GM12864 (cell line): ENCODE measurements around the gene PSMA6.
"Not testable (repeated sequence)": the region's sequence is repeated elsewhere in the genome, so short reads cannot be mapped to it uniquely, and the experiment has no call there.

Experiments used
- DNase-seq: peaks from one replicate; pipeline ENCODE4 v3.0.0-alpha.2; 2011; ENCODE audit warnings: low read depth
- H3K4me3 ChIP-seq: 2 replicates; pipeline ENCODE4 v1.5.1; 2011; ENCODE audit warnings: mild to moderate bottlenecking, low read depth, low read length, control low read depth
- CTCF ChIP-seq: IDR thresholded peaks from 2 replicates; pipeline ENCODE4 v1.5.1; 2011; ENCODE audit warnings: low read depth, mild to moderate bottlenecking, moderate library complexity, low read length, control low read depth, inconsistent platforms; ENCODE audit errors: missing control alignments

Gene PSMA6

GRCh38 chr14:35300228-35300627 is 8.0 kb downstream of the PSMA6 start:
- no peak for TF ChIP-seq CTCF
- no peak for DNase-seq
- H3K4me3 ChIP-seq: no peak overlapping the region; the same call in 1 of the 2 replicates

DNA sequence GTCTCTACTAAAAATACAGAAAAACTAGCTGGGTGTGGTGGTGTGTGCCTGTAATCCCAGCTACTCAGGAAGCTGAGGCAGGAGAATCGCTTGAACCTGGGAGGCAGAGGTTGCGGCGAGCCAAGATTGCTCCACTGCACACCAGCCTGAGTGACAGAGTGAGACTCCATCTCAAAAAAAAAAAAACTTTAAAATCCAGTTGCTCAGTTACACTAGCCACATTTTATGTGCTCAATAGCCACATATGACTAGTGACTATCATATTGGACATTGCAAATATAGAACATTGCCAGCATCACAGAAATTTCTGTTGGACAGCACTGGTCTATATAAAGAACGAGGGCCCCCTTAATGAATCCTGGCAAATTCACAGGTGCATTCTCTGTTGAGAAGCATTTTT is 9.2 kb downstream of the PSMA6 start:
- H3K4me3 ChIP-seq, DNase-seq: not testable (repeated sequence)

DNA sequence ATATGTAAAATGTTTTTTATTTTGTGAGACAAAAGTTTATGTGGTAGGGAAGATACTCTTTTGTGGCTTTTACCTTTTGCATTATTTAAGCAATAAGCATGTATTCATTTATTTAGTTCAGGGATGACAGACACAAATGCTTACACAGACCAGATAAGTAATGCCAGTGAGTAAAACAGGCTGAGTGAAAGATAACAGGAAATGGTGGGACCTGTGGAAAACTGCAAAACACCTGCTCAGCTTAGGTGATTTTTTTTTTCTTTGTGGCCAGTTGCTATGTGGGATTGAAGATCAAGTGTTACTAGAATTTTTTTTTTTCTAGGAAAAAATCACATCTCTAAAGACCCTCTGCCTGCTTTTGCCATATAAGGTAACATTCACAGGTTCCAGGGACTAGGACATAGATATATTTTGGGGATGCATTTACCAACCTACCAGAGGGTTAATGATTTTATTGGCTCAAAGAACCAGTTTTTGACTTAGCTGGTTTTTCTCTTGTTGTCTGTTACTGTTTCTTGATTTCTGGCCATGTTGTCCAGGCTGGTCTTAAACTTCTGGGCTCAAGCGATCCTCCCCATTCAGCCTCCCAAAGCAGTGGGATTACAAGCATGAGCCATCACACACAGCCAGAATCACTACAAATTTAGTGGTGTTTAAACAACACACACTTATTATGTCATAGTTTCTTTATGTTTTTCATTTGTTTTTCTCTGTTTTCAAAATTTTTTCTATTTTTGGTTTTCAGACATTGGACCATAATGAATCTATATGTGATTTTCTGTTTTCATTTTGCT is 9.8 kb downstream of the PSMA6 start:
- no peak for TF ChIP-seq CTCF
- no peak overlapping the region for H3K4me3 ChIP-seq
- DNase-seq: no peak

GRCh38 chr14:35303149-35303935 is 11.2 kb downstream of the PSMA6 start:
- TF ChIP-seq CTCF: no peak
- no peak for DNase-seq
- H3K4me3 ChIP-seq: no peak overlapping the region

- no peak for TF ChIP-seq CTCF
- H3K4me3 ChIP-seq: no peak overlapping the region
- no peak for DNase-seq
Observed at GRCh38 chr14:35304812-35305462, 12.8 kb downstream of the PSMA6 start.

DNA sequence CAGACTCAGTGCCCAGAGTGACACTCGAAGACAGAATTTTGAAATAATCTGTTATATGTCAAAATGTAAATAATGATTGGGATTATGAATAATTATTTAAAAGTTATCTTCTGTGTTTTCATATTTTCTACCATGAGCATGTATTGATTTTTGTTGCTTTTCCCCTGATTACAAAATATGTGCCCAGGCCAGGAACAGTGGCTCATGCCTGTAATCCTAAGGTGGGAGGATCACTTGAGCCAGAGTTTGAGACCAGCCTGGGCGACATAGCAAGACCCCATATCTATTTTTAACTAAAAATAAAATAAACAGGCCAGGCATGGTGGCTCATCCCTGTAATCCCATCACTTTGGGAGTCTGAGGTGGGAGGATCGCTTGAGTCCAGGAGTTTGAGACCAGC is 13.5 kb downstream of the PSMA6 start:
- no peak for TF ChIP-seq CTCF
- H3K4me3 ChIP-seq: no peak overlapping the region
- DNase-seq: no peak

GRCh38 chr14:35306114-35306513 is 13.9 kb downstream of the PSMA6 start:
- DNase-seq: no peak
- TF ChIP-seq CTCF: no peak
- no peak overlapping the region for H3K4me3 ChIP-seq
